HG03460 (cell line): ENCODE measurements around the gene GAS2L2.

Experiments
- ATAC-seq: cut with Tn5 transposase; IDR thresholded peaks from one replicate; pipeline ENCODE4 v1.9.1; 2021; ENCODE audit not compliant: unreplicated experiment

The GAS2L2 gene

DNA sequence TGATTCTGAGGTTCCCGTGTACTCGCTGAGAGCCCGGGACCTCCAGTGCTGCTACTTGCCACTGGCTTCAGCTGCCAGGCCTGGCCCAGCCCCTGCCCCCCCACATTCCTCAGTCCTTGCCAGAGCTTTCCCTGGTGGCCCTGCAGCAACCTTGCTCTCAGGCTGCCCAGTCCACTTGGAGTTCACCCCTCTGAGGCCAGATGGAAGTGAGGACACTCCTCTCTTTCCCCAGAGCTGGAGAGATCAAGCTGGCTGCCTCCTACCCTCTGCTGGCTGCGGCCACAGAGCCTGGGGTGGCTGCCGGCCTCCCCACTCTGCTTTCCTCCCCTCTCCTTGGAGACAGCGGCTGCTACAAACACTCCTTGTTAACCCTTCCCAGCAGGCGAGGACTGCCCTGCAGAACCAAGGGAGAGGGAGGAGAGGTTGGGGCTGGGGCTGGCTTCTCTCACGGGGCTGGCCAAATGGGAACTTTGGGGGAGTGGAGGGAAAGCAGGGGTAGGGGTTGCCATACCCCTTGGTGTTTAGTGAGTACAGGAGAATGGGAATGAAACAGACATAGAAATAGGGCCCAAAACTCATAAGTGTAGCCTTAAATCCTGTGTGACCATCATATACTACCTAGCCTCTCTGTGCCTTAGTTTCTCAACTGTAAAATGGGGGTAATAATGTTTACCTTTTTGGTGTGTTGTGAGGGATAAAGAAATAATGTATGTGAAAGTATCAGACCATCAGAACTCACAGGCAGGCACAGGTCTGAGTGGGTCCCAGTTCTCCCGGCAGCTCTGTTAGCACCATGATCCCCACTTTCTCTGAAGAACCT is at the start of gene GAS2L2:
Gene GAS2L2, minus strand, starts transcription at position 295 of the 820 bp plus-strand sequence. CDS start 389 bp downstream, outside the sequence.
- ATAC-seq: no peak

DNA sequence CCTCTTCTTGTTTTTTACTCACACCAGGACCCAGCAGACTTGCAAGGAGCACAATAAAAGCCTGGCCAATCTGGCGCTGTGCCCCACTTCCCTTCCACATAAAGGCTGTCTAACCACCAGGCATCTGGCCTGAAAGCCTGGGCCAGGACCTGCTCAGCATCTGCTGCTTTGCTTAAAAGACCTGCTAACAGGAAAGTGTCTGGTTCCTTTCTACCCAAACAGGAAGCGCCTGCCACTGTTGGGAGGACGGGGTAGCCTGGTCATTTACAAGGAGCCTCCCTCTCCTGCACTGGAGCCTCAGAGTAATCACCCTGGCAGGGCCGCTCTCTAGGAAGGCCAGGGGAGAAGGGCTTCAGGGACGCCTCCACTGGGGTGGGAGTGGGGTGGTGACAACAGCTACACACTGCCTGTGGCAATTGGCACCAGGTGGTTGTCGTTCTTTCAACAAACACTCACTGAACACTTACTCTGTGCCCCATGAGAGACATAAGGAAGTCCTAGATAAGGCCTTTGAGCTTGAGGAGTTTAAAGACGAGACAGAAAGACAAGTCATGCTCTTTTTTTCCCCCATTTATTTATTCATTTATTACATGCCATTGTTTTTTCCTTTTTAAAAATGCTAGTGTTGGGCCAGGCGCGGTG is 48.7 kb upstream of the GAS2L2 start:
- ATAC-seq: no peak

DNA sequence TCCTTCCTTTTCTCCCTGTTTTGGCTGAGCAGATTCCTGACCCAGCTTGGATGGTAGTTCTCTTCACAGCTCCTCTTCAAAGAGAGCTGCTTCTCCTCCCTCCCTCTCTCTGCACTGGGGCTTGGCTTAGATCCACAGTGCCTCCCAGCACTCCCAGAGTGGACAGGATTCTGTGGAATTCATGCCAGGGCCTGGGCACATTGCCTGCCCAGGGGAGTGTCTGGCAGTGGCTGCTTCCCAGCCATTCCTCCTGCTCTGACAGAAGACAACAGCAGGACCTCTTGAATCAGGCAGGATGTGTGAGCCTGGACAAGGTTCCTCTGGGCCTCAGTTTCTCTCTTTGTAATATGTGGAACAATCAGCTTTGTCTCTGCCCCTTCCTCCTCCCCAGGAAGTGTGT is 46.9 kb upstream of the GAS2L2 start:
- no peak for ATAC-seq

DNA sequence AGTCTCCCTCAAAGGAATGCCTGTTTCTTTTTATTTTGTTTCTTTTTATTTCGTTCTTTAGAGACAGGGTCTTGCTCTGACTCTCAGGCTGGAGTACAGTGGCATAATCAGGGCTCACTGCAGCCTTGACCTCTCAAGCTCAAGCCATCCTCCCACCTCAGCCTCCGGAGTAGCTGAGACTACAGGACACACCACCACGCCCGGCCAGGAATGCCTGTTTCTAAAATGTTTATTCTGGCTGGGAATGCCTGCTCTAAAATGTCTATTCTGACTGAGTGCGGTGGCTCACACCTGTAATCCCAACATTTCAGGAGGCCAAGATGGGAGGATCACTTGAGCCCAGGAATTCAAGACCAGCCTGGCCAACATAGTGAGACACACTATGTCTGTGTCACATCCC is 44.9 kb upstream of the GAS2L2 start:
- ATAC-seq: no peak

DNA sequence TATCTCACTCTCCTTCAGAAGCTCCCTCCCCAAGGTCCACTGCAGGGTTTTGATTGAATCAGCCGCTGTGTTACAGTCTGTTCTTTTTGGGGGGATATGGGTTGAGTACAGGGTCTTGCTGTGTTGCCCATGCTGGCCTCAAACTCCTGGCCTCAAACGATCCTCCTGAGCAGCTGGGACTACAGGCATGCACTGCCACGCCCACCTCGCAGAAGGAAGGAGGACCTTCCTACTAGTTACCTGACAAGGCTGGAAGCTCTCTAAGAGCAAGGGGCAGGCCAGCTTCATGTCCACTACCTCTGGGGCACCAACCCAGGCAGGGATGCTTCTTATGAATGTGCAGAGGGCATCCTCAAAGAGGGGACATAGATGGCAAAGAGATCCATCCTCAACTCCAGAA is 44.3 kb upstream of the GAS2L2 start:
- no peak for ATAC-seq

DNA sequence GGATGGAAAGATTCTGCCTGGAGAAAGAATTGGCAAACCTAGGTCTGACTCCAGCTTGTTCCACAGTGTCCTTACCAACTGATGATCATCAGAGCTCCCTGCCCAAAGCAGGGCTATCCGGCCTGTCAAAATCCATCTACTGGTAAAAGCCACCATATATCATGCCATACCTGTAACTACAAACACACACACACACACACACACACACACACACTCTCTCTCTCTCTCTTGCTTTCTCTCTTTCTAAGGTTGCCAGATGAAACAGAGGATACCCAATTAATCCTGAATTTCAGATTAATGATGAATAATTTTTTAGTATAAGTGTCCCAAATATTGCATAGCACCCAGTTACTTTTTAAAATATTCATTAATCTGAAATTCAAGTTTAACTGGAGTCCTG is 43.9 kb upstream of the GAS2L2 start:
- no peak for ATAC-seq

DNA sequence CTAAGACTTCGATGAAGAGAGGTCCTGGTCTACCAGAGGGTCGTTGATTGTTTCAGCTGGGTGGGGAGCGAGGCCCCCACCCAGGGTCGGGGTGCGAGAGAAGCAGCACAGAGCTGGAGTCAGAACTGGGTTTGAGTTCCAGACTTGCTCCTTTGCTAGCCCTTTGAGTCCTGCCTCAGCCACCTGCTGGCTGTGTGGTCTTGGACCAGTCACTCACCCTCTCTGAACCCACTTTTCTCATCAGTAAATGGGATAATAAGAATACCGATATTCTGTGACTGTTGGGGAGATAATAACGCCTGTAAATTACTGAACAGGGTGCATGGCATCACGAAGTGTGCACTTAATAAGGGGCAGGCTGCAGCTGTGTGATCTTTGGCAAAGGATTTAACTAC is 42.8 kb upstream of the GAS2L2 start:
- ATAC-seq: no peak

DNA sequence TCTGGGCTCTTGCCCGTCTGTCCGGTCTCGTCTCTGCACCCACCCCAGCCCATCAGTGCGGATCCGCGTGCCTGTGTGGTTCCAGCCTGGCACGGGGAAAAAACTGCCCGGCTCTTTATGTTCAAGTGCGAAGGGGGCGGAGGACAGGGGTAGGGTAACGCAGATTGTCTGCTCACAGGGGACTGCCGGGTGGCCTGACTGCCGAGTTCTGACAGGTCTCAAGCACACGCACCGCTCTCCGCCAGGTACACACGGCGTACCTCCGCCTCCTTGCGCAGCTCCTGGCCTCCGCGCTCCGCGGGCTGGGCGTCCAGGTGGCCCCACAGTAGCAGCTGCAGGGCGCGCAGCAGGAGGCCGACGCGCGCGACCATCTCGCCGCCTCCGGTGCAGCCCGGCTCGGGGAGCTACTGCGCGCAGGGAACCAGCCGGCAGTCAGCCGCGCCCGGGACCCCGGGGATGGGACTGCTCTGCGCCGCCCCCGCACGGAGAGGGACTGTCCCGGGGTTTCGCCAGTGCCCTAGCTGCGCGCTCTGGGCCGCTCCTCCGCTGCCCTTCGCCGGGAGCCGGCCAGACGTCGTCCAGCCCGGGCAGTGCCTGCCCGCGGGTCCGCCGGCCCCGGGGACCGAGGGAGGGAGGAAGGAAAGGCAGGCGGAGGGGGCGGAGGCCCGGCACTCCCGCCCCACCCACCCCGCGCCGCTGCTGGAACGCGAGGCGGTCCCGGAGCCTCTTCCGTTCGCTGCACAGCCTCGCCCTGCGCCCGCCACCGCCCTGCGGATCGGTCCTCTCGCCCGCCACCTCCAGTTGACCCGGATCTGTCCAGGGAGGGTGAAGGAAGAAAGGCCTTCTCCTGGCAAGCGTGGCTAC is 42.2 kb upstream of the GAS2L2 start, which contains the start of gene MMP28:
Gene MMP28, minus strand, starts transcription at position 635 of the 864 bp plus-strand sequence. Its CDS starts 264 bp downstream, at position 371.
- no peak for ATAC-seq

DNA sequence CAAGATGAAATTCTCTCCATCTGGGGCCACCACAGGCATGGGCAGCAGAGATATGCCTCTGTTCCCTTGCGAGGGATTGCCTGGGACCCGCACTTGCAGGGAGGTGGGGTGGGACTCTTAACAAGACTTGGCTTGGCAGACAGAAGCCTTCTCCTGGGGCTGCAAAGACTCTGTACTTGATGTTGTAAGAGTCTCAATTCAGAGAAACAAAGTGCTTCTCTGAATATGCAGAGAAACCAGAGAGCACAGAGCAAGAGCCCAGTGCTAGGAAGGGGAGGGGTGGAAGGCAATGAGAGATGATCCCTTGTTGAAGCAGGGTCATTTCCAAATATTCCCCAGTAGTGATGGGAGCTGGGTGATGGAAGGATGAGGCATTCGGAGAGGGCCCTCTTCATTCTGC is 40.2 kb upstream of the GAS2L2 start:
- ATAC-seq: no peak

DNA sequence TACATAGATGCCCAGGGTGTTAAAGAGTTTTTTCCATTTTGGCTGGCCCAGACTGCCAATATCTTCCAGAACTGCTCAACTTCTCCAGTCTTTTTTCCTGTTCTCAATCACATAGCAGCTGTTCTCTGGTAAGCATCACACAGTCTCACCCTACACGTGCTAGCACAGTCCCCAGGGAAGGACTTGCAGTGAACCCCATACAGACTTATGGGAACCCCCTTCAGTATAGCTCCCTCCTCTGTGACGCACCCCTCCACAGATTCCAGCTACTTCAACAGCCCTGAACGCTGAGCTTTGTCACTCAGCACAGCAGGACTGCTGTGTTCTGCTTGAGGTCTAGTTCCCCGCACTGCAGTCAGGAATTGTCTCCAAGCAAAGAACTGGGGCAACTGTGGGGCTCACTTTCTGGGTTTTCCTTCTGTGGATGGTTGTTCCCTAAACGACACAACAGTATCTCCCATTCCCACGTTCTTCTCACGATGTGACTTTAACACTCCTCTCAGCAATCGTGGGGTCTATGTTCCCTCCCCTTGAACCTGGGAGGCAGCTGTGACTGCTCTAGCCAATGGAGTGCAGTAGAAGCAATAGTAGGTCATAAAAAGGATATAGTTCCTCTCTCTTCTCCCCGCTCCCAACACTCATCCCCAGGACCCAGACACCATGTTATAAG is 38.8 kb upstream of the GAS2L2 start:
- ATAC-seq: no peak

DNA sequence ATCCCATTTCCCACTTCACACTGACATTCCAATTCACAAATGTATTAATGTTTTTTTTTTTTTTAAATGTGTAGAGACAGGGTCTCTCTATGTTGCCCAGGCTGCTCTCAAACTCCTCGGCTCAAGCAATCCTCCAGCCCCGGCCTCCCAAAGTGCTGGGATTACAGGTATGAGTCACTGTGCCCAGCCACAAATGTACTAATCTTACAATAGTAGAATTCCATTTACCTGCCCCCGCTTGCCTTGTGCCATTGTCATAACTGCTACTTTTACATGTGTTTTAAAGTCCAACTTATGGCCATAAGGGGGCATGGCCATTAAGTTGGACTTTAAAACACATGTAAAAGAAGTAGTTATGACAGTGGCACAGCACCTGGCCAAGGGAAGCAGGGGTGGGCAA is 37.8 kb upstream of the GAS2L2 start:
- no peak for ATAC-seq

DNA sequence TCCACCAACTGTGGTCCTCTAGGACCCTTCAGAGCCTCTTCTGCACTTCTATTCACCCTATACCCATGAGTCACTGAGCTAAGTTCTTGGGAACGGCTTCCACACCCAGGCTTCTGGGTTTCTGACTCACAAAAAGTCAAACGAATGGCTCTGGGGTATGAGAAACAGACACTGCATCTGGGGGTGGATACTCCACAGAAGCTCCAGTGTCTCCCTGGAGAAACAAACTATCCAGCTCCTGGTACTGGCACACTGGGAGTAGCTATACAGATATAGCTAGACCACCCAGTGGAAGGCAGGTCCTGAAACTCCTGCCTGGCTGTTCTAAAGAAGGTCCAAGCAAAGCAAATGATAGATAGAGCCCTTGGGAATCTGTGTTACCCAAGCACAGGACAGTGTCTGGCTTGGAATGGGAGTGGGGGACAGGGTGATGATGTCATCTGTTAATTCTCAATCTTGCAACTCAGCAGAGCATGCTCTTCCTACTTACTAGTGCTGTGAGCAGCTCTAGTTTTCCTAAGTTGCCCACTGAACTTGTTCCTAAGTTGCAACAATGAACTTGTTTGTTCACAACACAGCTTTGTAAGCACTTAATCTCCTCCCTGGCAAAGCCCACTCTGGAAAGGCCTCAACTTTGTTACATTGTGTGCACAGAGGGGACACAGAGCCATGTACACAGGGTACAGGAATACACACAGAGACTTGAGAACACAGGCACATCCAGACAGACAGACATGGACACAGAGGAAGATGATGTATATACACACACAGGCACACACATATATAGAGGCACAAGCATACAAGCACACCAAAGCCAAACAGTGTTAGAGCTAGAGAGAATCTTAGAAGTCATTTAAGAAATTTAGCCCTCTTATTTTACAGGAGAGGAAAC is 35.7 kb upstream of the GAS2L2 start:
- ATAC-seq: no peak

DNA sequence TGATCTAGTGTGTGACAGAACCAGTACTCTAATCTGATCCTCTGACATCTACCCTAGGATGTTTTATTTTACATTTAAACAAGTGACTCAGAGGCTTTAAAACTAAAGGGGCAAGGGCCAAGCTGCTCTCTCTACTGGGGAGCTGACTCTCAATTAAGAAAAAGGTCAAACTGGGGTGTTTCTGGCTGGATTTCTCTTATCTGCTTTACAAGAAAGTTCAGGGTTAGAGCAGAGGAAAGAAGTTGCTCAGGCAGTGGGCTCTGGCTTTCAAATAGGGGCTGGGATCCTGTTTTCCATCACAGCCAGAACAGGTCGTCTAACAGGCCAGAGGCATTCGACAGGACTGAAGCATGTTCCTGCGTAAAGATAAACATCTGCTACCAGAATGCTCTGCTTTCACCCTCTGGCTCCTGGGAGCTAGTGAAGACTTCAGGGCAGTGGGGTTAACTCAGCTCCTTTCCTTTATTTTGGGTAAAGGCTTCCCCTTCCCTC is 33.9 kb upstream of the GAS2L2 start:
- no peak for ATAC-seq

DNA sequence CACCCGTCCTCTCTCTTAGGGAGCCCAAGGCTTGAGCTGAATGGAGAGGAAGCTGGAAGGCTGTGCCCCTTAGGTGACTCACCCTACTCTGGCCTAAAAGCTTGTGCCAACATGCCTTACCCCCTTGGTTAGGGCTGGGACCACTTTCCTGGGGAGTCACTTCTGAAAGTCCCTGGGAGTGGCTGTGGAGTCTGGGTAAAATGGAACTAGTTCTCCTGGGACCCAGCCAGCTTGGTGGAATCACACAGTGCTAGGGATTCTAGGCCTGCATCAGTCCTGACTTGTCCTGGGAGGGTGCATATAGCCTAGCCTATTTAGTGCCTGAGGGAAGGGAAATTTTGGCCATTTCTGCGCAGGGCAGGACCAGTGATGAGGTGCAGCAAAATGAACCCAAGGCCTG is 31.9 kb upstream of the GAS2L2 start:
- ATAC-seq: no peak

DNA sequence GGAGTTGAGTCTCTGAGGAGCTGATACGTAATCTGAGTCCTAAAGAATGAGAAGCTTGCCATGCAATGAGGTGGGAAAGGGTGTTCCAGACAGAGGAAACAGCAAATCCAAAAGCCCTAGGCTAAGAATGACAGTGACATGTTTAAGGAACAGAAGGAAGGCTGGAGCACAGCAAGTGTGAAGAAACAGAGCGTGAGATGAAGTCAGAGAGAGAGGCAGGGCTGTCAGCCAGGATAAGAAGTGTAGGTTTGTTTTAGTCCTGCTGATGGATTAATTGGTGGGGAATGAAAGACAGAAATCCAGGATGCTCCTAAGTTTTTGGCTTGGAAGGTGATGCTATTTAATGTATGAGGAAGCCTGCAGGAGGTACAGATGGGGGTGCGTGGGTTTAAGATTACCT is 27.9 kb upstream of the GAS2L2 start:
- ATAC-seq: no peak

DNA sequence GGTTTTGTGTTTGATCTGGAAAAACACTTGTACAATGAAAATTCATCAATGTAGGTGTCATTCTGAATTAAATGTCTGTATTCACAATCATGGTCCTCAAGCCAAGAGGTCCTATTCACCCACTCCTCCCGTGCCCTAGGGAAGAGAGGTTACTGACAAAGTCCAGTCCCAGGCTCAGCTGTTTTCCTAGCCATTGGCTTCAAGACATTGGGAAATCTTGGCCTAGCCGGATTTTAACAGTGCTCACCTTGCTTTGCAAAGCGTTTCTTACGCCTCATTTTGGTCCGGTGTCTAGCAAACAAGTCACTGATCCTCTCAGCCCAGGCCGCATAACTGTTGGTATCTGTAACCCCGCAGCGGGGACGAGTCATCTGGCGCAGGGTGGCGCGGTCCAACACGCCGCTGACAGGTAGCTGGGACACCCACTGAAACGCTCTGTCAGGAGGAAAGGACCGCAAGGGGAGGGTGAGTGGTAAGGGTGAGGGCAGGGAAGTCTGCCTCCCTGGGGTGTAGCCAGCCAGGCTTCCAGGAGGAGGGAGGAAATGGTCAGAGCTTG is 25.7 kb upstream of the GAS2L2 start:
- no peak for ATAC-seq

DNA sequence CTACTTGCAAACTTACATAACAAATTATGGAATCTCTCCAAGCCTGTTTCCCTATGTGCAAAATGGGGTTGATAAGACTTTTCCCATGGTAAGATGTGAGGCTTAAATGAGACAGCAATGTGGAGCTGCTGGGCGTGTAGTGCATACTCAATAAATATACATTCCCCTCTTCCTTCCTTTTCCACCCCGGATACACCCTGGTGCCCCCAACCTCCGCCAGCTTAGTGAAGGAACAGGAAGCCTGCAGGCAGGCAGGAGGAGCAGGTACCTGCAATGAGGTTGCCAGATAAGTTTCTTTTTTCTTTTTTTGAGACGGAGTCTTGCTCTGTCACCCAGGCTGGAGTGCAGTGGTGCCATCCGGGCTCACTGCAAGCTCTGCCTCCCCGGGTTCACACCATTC is 22.5 kb upstream of the GAS2L2 start:
- no peak for ATAC-seq

DNA sequence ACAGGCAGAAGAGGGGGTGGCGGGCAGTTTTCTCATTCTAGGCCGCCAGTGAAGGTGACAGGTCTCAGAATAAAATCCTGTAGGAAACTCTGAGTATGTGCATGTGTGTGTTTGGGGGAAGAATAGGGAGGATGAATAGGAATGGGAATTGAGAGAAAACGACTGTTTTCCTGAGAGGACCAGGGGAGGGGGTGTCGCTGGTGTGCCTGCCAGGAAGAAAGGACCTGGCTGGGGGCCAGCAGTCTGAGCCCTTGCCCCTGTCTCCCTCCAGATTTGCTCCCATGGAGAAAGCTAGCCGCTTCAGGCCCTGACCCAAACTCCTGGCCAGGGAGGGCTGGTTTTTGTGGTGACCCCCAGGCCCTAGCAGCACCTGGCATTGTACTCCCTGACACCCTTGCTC is 22.0 kb upstream of the GAS2L2 start:
- no peak for ATAC-seq

DNA sequence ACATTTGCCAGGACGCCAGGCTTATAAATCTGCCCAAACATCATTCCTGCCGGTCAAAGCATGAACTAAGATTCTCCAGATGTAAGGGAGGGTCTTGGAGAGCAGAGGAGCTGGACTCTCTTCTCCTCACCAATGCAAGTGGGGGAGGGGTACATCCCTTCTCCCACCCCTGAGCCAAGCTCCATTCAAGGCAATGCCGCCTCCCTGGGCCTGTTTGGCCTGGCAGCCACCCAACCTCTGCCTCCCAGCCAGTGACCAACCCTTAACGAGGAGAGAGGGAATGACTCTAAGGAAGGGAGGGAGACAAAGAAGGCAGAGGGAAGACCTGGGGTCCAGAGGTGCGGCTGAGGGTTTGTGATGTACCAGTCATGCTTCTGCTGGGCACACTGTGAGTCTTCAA is 21.5 kb upstream of the GAS2L2 start:
- ATAC-seq: no peak
